NCI-H2227 (cell line): ENCODE data around the gene SULF2.
"Not testable (repeated sequence)": the region's sequence is repeated elsewhere in the genome, so short reads cannot be mapped to it uniquely, and the experiment has no call there.

Experiments used
- DNase-seq: peaks from one replicate; lab custom pipeline; 2025; ENCODE audit not compliant: unreplicated experiment; lab: John Stamatoyannopoulos, UW

The SULF2 gene

DNA sequence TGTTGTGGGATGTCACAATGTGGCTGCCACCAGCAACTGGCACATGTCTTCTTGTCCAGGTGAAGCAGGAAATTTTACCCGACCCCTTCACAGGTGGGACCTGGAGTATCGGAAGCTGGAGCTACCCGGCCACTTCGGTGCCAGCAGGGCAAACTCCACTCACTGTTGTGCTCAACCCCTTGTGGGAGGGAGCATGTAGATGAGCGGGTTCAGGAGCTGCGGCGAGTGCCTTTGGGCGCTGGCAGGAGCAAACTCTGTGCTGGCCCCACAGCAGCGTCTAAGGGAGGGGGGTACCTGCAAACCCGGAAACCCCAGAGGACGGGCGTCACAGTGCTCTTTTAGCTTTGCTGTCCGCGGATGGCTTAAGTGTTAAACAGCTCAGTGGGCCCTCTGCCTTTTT lies 20.7 kb upstream of the SULF2 start:
- no peak for DNase-seq

DNA sequence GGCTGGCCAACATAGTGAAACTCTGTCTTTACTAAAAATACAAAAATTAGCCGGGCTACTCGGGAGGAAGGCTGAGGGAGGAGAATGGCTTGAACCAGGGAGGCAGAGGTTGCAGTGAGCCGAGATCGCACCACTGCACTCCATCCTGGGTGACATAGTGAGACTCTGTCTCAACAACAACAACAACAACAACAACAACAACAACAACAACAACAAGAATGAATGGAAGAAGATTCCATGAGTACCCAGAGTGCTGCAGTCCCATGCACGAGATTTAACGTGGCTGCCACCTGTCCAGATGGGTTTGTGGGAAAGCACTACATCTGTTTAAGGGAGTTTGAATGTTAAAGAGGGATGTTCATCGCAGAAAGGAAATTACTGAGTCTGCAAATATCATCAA lies 19.7 kb upstream of the SULF2 start:
- not testable (repeated sequence) for DNase-seq

DNA sequence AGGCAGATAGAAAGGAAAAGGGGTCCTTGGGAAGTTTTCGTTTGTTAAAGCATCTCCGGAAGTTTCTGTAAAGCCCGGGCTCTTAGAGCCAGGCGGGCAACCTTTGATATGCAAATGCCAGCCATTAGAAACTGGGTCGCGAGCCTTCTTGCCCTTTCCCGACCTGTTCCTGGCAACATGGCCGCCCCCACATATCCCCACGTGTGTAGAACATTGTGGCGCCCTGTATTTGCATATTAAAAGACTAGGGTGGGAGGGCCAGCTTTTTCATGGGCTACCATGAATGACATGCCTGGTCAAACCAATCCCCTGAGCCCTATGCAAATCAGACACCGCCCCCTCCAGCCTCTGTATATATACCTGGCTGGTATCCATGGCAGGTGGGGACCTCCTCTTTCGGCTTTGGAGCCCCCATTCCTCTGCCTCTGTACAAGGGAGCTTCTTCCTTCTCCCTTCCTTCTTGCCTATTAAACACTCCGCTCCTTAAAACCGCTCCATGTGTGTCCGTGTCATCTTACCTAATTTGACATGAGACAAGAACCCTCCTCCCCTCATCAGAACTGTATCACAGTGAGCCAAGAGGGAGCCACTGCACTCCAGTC lies 19.0 kb upstream of the SULF2 start:
- DNase-seq: not testable (repeated sequence)

DNA sequence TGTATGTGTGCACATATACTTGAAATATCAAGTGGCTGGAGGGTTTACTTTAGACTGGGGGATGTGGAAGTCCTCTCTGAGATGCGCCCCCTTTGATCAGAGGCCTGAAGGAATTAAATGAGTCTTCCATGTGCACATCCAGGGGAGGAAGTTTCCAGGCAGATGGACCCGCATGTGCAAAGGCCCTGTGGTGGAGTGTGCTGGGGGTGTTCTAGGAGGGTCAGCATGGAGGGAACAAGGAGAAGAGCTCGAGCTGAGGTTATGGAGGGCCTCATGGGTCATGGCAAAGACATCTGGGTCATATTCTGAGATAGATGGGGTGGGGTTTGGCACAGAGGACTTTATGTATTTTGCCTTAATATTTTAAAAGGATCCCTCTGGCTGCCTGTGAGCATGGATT lies 17.7 kb upstream of the SULF2 start:
- DNase-seq: no peak

DNA sequence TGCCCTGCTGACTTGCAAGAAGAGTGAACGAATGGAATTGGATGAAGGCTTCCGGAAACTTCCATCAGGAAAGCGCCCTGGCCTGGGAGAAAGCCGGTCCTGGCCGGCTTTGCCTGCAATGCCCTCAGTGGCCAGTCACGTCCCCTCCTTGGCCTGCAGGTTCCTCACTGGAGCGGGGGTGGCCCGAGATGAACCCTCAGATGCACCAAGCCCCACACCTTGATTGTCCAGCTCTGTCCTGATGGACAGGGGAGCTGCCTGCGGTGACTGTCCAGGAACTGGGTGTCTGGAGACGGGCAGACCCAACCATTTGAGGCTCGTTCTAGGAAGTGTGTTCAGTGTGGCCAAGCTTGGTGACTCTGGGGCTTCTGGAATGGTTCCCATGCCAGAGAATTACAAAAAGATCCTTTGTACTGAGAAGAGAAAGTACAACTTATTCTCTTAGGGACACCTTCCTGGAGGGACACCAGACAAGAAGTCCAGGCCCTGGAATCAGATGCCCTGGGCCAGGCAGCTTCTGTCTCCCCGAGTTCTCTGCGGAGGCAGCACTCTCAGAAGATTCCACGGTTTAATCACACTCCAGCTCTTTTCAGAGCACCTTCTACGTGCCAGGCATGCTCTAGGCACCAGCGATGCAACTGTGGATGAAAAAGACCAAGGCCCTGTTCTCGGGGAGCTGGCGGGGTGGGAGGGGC lies 17.1 kb upstream of the SULF2 start:
- DNase-seq: no peak

DNA sequence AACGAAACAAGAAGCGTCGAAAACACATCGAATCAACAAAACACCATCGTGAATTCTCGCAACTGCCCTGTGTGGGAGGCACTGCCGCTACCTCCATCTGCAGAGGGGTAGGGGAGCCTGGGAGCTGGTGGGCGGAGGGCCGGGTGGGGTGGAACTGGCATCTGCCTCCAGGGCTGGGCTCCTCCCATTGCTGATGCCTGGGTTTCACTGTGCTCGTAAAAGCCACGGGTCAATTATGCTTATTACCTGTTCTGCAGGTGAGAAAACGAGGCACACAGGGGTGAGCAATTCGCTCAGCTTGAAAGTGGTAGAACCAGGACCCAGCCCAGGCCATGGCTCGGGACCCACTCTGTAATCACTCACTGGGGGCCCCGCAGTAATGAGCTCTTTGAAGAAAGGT lies 16.5 kb upstream of the SULF2 start:
- no peak for DNase-seq

DNA sequence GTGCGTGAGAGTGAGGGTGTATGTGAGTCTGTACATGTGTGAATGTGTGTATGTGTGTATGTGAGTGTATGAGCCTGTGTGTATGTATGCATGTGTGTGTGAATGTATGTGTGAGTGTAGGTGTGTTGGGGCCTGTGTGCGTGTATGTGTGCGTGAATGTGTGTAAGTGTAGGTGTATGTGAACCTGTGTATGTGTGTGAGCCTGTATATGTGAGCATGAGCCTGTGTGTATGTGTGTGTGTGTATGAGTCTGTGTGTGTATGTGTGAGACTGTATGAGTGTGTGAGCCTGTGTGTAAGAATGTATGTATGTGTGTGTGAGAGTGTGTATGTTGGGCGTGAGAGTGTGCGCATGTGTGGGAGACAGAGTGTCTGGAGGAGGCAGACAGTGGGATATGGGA lies 15.8 kb upstream of the SULF2 start:
- no peak for DNase-seq

DNA sequence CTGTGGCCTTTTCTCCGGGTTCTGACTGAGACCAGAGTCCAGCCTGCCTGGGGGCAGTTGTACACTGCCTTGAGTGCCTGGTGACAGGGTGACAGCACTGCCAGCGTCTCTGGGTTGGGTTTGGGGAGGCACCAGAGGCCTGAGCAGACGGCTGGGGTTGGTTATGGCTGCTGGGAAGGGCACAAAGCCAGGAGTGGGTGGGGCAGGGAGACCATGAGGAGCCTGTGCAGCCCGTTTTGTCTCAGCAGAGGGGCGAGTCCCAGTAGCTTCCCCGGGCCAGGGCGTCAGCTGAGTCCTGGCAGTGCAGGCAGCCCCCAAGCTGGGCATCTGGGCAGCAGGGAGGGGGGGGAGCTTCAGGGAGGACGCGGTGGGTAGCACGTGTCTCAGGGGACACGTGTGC lies 15.3 kb upstream of the SULF2 start:
- DNase-seq: no peak

DNA sequence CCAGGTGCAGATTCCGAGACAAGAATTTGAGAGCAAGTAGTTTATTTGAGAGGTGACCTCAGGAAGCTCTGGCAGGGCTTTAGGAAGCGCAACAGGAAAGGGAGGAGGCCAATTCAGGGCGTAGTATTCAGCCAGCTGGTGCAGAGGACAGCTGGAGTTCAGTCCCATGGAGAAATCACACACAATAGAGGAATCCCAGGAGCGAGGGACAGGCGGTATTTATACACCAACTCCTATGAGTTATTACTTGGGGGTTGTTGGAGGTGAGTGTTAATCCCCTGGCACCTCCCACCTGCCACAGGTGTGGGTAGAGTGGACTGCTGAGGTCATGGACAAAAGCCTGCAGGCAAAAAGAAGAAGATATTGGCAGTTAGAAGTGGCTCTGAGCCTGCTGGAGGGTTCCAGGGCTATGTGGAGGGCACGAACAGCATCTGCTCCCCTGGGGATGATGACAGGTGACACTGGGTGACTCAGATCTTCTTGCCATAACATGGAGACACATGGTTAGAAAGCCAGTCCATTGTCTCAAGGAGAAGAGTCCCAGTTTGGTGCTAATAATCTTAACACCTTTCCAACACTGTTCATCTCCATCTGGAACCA lies 13.9 kb upstream of the SULF2 start:
- no peak for DNase-seq

DNA sequence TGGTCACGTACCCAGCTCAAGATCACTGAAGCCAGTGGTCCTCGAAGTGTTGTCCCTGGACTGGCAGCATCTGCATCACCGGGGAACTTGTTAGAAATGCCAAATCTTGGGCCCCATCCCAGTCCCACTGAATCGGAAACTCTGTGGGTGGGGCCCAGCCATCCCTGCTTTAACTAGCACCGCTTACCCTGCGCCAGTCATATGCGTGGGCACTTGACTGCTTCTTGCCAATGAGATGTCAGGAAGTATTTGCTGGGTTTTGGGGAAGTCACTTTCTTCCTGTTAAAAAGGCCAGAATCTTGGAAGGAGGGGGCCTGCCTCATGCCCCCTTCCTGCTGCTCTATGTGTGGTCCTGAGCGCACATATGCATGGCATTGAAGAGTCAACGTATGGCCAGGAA lies 11.7 kb upstream of the SULF2 start:
- DNase-seq: no peak

DNA sequence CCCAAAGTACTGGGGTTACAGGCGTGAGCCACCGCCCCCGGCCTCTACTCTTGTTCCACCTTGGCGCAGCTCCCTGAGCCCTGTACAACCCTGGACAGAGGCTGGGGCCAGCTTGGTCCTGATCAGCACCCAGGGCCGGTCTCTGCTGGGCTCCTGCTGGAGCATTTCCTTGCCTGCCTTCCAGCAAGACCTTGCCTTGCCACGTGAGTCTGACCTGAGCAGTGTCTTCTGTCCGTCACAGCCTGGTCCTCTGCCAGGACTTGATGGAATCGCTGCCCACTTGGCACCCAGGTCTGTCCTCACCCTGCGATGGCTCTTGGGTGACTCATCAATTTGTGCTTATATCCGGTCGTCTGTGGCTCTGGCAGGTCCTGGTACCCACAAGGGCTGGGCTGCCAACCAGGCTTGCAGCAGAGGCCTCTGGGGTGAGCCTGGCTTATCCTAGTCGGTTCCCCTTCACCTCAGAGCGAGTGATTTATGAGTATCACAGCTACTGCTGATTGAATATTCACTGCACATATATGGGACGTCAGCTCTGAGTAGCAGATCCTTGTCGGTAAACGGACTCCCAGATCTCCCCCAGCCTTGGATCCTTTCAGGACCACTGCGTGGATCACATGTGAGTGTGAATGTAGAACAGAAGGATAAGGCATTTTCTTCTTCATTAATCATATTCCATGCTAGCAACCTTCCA lies 10.1 kb upstream of the SULF2 start:
- DNase-seq: no peak

DNA sequence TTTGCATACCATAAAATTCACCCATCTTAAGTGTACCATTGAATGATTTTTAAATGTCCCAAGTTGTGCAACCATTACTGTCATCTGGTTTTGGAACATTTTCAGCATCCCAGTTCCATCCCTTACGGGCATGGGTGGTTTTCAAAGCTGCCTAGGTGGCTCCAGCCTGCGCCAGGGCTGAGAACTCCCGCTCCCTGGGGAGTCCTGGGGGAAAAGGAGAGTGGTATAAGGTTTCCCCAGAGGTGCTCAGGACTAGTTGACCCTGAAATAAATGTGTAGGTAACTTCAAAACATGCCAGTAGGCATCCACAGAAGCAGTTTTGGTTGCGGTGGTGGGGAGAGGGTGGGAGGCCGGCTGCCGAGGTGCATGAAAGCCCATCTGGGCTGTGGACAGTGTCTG lies 9.0 kb upstream of the SULF2 start:
- DNase-seq: not testable (repeated sequence)

DNA sequence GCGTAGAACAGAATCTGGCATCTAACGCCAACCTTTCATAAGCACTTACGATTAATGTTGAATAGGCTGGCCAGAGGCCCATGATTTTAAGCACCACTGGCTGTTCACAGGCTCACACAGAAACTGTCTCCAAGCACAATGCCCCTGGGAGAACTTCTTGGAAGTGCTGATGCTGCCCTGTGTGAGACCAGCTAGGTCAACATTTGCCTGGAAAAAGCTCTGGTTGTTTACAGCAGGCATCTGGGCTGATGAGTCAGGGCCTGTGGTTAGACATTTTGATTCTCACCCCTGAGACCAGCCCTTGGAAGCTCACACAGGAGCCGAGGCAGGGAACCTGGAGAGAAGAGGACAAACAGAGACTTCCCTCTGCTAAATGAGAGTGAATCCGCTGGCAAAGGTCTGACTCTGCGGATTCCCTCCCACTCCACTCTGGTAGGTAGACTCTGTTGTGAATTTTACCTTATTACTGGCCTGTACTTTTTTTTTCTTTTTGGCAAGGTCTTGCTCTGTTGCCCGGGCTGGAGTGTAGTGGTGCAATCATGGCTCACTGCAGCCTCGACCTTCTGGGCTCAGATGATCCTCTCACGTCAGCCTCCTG lies 6.8 kb upstream of the SULF2 start:
- DNase-seq: no peak

DNA sequence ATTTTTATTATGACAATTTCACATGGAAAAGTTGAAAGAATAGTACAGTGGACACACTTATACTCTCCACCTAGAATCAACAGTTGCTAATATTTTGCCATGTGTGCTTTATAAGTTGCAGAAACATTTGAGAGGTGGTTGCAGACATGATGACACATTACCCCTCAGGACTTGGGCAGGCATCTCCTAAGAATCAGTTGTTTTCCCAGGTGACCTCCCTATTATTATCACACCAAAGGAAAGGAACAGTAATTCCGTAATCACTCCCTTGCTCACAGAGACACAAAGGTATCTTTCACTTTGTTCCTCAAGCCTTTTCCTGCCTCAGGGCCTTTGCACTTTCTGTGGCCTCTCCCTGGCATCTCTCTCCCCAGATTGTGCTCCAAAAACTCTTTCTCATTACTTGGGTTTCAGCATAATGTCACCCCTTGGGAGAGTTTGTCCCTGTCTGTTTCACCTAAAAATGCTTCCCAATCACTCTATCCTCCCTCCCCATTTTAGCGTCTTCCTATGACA lies 5.9 kb upstream of the SULF2 start:
- DNase-seq: no peak

DNA sequence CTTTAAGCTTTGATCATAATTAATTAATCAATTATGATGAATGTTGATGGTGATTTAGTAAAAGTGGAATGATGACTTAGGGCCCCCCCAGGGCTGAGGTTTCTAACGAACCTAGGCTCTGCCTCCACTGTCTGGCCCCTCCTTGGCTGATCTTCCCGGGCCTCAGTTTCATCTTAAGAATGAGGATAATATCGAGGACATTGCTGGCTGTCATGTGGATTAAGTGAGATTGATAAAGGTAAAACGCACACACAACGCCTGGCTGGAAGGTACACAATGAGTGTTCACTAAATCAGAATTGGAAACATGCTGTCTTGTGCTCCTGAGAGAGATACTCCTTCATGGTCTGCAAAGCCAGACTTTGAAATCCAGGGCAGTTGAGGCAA lies 5.3 kb upstream of the SULF2 start:
- no peak for DNase-seq

DNA sequence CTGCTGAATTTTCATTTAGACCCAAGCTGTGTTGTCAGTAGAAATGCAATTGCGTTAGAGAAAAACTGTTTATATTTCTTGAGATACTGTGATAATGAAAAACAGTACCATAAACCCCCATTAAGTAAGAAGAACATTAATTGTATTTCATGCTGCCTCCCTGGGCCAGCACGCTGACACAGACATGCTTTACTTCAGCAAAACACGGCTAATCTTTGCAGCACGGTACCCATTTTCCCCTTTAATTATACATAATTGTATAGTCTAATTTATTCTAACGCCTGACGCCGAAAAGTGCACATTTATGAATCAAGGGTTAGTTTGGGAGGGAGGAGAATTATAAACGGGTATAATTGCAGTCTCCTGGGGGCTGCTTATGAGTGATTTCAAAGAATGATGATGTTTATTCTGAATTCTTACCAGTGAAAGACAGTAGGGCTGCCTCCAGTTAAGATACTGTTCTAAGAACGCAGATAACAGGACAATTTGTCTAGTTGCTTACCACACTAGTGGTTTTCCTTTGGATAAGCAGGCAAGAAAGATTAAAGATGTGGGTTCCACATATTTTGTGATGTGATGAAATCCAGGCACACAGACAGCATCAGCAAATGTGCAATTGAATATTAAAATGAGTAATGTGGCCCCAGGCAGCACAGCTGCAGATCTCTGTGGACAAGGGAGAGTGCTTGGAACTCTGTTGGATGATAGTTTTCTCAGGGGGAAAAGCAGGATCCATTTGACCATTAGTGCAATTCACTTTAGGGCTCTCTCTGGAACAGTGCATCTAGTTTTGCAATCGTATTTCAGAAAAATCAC lies 4.7 kb upstream of the SULF2 start:
- DNase-seq: no peak

DNA sequence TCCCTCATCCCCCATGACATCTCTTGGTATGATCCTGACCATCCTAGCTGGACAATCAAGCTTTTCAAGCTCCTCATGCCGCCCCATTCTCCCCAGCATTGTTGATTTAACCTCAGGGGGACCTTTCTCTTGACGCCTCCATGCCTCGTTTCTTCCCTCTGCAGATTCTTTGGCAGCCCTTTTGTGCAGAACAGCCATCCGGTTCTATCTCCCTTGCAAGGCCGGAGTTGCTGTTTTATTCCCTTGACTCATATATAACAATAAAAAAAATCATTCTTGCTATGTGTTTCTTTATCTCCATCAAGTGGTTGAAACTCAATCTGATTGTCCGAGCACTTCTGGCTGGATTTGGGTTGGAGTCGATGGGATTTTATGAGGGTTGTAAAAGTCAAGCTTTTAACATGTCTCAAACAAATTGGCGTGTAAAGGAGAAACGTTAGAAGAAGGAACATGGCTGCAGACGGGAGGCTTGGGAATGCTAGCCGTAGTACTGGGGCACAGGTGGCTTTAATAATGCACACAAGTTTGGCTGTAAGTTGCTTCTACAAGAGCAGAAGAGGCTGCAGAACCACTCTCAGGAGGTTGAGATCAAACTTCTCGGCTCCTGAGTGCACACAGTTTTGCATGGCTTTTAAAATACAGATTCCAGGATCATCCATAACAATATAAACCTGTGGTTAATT lies 3.9 kb upstream of the SULF2 start:
- DNase-seq: no peak

DNA sequence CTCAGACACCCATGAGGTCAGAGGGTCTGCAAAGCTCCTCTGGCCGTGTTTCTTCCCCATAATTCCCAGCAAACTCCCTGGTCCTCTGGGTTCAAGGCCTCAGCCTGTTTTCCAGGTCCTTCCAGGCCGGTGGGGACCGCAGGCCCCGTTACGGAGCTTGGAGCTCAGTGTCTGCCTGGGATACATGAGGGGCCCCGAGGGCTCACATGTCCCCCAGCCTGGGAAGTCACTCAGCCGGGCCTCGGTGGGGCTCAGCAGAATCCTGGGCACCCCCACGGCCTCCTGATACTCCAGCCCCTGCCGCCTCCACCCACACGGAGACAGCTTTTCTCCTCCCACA lies 3.4 kb upstream of the SULF2 start:
- DNase-seq: no peak

DNA sequence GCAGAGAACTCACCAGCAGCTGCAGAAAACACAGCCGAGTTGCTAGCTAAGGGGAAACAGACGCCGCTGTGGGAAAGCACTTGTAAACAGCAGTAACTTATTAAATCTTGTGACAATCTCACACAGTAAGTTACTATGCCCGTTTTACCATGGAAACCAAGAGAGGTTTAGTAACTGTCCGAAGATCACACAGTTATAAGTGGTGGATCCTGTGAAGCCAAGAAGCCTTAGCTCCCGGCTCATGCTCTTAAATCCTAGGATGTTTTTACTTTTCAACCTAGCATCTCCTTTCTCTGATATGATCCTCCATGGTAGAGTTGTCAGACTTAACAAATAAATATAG lies 1.5 kb upstream of the SULF2 start:
- no peak for DNase-seq
